SU-DHL-6 (cell line): ENCODE data around the gene USP13.

Experiments
- H2AFZ ChIP-seq: fragments of 200-600 bp; sonication (generic); 2 replicates; pipeline ENCODE4 v1.6.1; 2014; ENCODE audit warnings: low read depth, mild to moderate bottlenecking, moderate library complexity, mixed read lengths, antibody characterized with exemption, low read length; ENCODE audit not compliant: severe bottlenecking
- H3F3A ChIP-seq: fragments of 200-600 bp; shearing (Covaris generic); 2 replicates; pipeline ENCODE4 v1.6.0; 2016; ENCODE audit warnings: antibody characterized with exemption, mild to moderate bottlenecking; ENCODE audit not compliant: insufficient read depth
- H3K27ac ChIP-seq: fragments of 200-600 bp; sonication (generic); 2 replicates; pipeline ENCODE4 v1.5.1; 2016; ENCODE audit warnings: low read depth, mild to moderate bottlenecking, low read length, moderate library complexity, mixed read lengths
- H3K27me3 ChIP-seq: fragments of 200-600 bp; sonication (generic), shearing (Covaris generic); 2 replicates; pipeline ENCODE4 v1.6.0; 2014; ENCODE audit warnings: mild to moderate bottlenecking, low read length
- H3K36me3 ChIP-seq: fragments of 200-600 bp; sonication (generic); 2 replicates; pipeline ENCODE4 v1.6.1; 2014; ENCODE audit warnings: mild to moderate bottlenecking, low read length, mixed read lengths
- H3K4me2 ChIP-seq: fragments of 300-600, 200-600 bp; shearing (Covaris generic), sonication (generic); 2 replicates; pipeline ENCODE4 v1.6.0; 2014; ENCODE audit warnings: low read length, low read depth, mild to moderate bottlenecking; ENCODE audit not compliant: poor library complexity, severe bottlenecking
- H3K4me3 ChIP-seq: fragments of 200-600 bp; sonication (generic); 2 replicates; pipeline ENCODE4 v1.5.1; 2014; ENCODE audit warnings: antibody characterized with exemption, low read length, mild to moderate bottlenecking, mixed read lengths; ENCODE audit not compliant: insufficient read depth, poor library complexity, severe bottlenecking
- H3K79me2 ChIP-seq: fragments of 200-600 bp; sonication (generic); 2 replicates; pipeline ENCODE4 v1.6.1; 2014; ENCODE audit warnings: mild to moderate bottlenecking, low read length, moderate library complexity; ENCODE audit not compliant: insufficient read depth
- H3K9ac ChIP-seq: fragments of 200-600 bp; sonication (generic); 2 replicates; pipeline ENCODE4 v1.7.0; 2014; ENCODE audit warnings: mild to moderate bottlenecking, low read length
- H3K9me2 ChIP-seq: fragments of 200-600 bp; sonication (generic); replicated peaks from 2 replicates; pipeline ENCODE4 v1.6.1; 2014; ENCODE audit warnings: low read length; ENCODE audit not compliant: insufficient read depth
- H3K9me3 ChIP-seq: fragments of 200-600 bp; sonication (generic); 2 replicates; pipeline ENCODE4 v1.6.1; 2014; ENCODE audit warnings: low read length, mixed read lengths; ENCODE audit not compliant: insufficient read depth
- H4K20me1 ChIP-seq: fragments of 200-600 bp; sonication (generic); 2 replicates; pipeline ENCODE4 v1.6.1; 2014; ENCODE audit warnings: low read depth, mild to moderate bottlenecking, antibody characterized with exemption, low read length, moderate library complexity, mixed read lengths
- CTCF ChIP-seq: fragments of 200-600 bp; sonication (generic); IDR thresholded peaks from one replicate; pipeline ENCODE4 v1.5.1; 2017; ENCODE audit warnings: antibody characterized with exemption, mild to moderate bottlenecking, low read length, moderate library complexity; ENCODE audit not compliant: insufficient read depth, poor library complexity, severe bottlenecking
- EZH2phosphoT487 ChIP-seq: fragments of 200-600 bp; sonication (generic), shearing (Covaris generic); conservative IDR thresholded peaks from 2 replicates; pipeline ENCODE4 v1.6.1; 2018; ENCODE audit warnings: mild to moderate bottlenecking, antibody characterized with exemption, low read length, moderate library complexity, mixed read lengths

USP13 gene

DNA sequence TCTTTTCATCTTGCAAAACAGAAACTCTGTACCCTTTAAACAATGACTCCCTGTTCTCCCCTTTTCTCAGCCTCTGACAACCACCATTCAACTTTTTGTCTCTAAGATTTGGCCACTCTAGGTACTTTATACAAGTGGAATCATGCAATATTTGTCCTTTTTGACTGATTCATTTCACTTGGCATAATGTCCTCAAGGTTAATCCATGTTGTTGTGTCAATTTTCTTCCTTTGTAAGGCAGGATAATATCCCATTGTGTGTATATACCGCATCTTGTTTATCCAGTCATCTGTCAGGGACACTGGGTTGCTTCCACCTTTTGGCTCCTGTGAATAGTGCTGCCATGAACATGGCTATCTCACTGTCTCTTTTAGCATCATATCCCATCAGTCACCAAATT, 10.3 kb downstream of the USP13 start:
- peaks cover 99% of the 10 kb centered on the region for H3K79me2 ChIP-seq
- H2AFZ ChIP-seq, result no peak overlapping the region
- no peaks in the 10 kb centered on the region for H3K36me3 ChIP-seq
- no peaks in the 10 kb centered on the region; the same call in 1 of the 2 replicates for H4K20me1 ChIP-seq
- no peaks in the 10 kb centered on the region for H3K9me3 ChIP-seq
- no peak overlapping the region for H3K4me3 ChIP-seq
- H3F3A ChIP-seq, result no peaks in the 10 kb centered on the region; the same call in 1 of the 2 replicates
- TF ChIP-seq EZH2phosphoT487 (no peak), CTCF (no peak)
- H3K9ac ChIP-seq, result no peak overlapping the region
- no peaks in the 10 kb centered on the region for H3K27me3 ChIP-seq
- H3K9me2 ChIP-seq, result no peaks in the 10 kb centered on the region
- no peak overlapping the region for H3K27ac ChIP-seq
- no peak overlapping the region for H3K4me2 ChIP-seq

- Histone ChIP-seq H3K9me2 (no peaks in the 10 kb centered on the region), H2AFZ (no peak overlapping the region), H4K20me1 (no peaks in the 10 kb centered on the region; the same call in 1 of the 2 replicates), H3F3A (no peaks in the 10 kb centered on the region), H3K9ac (no peak overlapping the region), H3K27me3 (no peaks in the 10 kb centered on the region), H3K4me3 (no peak overlapping the region), H3K79me2 (peaks cover 94% of the 10 kb centered on the region), H3K4me2 (no peak overlapping the region), H3K9me3 (no peaks in the 10 kb centered on the region), H3K27ac (no peak overlapping the region), H3K36me3 (no peaks in the 10 kb centered on the region)
- TF ChIP-seq EZH2phosphoT487 (no peak), CTCF (no peak)
Measured at GRCh38 chr3:179666030-179666429, 13.2 kb downstream of the USP13 start.

- no peaks in the 10 kb centered on the region; the same call in 1 of the 2 replicates for H4K20me1 ChIP-seq
- H3K9ac ChIP-seq, result no peak overlapping the region
- H3F3A ChIP-seq, result no peaks in the 10 kb centered on the region
- TF ChIP-seq EZH2phosphoT487, result no peak
- TF ChIP-seq CTCF, result no peak
- no peak overlapping the region for H3K27ac ChIP-seq
- H2AFZ ChIP-seq, result no peak overlapping the region
- H3K79me2 ChIP-seq, result peaks cover 93% of the 10 kb centered on the region
- no peak overlapping the region for H3K4me3 ChIP-seq
- no peaks in the 10 kb centered on the region for H3K27me3 ChIP-seq
- H3K9me2 ChIP-seq, result no peaks in the 10 kb centered on the region
- no peaks in the 10 kb centered on the region for H3K9me3 ChIP-seq
- no peaks in the 10 kb centered on the region for H3K36me3 ChIP-seq
- H3K4me2 ChIP-seq, result no peak overlapping the region
Measured at GRCh38 chr3:179666436-179667035, 13.7 kb downstream of the USP13 start.
